IgD-negative memory B cell (primary cell): ENCODE data around the gene SMOC2. TPM values are rescaled to one million over a fixed set of nuclear protein-coding genes. Genes with fewer than 3 reads are reported as not detected.

Experiments used
- H3K27ac Mint-ChIP-seq, 3 donors: one replicate each; pipeline ENCODE4 v1.8.0; 2020 to 2022; ENCODE audit warnings: mild to moderate bottlenecking in 3 of 3, mixed read lengths in 3 of 3, moderate library complexity in 1 of 3
- H3K27me3 Mint-ChIP-seq: one replicate; pipeline ENCODE4 v1.8.0; 2021; ENCODE audit warnings: mixed read lengths
- H3K36me3 Mint-ChIP-seq: one replicate; pipeline ENCODE4 v1.8.0; 2020; ENCODE audit warnings: mild to moderate bottlenecking, mixed read lengths
- H3K4me1 Mint-ChIP-seq, 3 donors: one replicate each; pipeline ENCODE4 v1.8.0; 2020 to 2022; ENCODE audit warnings: mixed read lengths in 3 of 3, mild to moderate bottlenecking in 1 of 3
- H3K4me3 Mint-ChIP-seq, 4 donors: one replicate each; pipeline ENCODE4 v1.8.0; 2020 to 2022; ENCODE audit warnings: mild to moderate bottlenecking in 4 of 4, mixed read lengths in 4 of 4, moderate library complexity in 3 of 4
- H3K9me3 Mint-ChIP-seq, 3 donors: one replicate each; pipeline ENCODE4 v1.8.0; 2020 to 2021; ENCODE audit warnings: mixed read lengths in 3 of 3, mild to moderate bottlenecking in 1 of 3
- polyA plus RNA-seq: library from polyadenylated mRNA; unstranded; fragments of 300-500 nt; fragmentation: Illumina TruSeq; gene quantifications from one replicate; pipeline ENCODE4 v1.2.3, GENCODE V29; 2021

SMOC2 gene
- polyA plus RNA-seq, 1 donor from 2014 or later, result not detected

DNA sequence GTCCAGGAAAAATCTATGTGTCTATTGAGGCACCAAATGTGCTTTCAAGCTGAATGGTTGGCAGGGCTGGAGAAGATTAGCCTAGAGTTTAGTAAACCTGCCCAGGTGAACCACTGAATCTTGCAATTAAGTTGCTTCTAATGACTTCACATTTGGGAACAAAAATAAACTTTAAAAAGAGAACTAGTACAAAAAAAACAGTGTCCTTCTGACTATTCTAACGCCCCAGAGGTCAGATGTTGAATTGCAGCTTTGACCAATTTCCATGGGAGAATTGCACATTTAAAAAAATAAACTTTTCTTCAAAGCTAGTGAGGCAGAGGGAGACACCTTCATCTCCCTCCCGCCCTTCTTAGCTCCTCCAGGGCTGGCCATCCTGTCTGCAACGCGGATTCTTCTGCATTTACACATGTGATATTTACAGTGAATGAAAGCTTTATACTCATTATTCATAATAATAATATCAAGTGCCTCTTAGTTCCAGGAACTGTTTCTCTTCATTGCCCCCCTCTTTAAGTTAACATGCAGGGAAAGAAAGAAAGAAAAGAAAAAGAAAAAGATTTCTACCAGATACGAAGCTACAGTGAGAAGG lies 270.2 kb downstream of the SMOC2 start:
- Mint-ChIP-seq H3K4me3 (no peak overlapping the region), H3K4me1 (no peaks in the 10 kb centered on the region), H3K27ac (no peak overlapping the region), H3K36me3 (no peaks in the 10 kb centered on the region), H3K9me3 (peaks cover 0 to 2% (median 0%) of the 10 kb centered on the region in 3 donors), H3K27me3 (no peaks in the 10 kb centered on the region)

DNA sequence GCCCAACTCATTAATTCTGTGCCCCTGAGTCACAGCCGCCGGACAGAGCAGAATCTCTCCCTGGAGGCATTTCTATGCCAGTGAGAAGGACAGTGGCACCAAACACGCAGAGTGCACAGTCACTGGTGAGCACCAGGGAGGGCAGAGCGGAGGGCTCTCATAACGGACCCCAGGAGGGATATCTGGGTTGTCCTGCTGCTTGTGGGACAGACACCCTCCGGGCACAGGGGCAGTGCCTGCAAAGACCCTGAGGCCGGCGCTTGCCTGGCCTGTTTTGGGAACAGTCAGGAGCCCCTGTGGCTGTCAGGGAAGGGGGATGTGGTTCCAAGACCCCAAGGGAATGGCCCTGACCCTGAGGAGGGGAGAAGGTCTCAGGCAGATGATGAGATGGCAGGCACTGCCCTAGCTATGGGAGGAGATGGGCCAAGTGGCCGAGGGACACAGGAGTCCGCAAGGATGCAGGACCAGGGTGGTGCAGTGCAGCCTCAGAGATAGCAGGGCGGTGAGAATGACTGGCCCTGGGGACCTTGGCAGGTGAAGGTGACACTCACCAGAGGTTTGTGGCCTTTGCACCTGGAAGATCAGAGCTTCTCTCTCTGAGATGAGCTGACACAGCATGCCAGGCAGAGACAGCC lies 270.8 kb downstream of the SMOC2 start:
- no peaks in the 10 kb centered on the region for H3K36me3 Mint-ChIP-seq
- peak overlapping the region in 1 of 3 donors; percentile 93 for H3K27ac Mint-ChIP-seq
- peaks cover 0 to 2% (median 0%) of the 10 kb centered on the region in 3 donors for H3K9me3 Mint-ChIP-seq
- no peaks in the 10 kb centered on the region for H3K4me1 Mint-ChIP-seq
- H3K4me3 Mint-ChIP-seq, result no peak overlapping the region
- no peaks in the 10 kb centered on the region for H3K27me3 Mint-ChIP-seq

DNA sequence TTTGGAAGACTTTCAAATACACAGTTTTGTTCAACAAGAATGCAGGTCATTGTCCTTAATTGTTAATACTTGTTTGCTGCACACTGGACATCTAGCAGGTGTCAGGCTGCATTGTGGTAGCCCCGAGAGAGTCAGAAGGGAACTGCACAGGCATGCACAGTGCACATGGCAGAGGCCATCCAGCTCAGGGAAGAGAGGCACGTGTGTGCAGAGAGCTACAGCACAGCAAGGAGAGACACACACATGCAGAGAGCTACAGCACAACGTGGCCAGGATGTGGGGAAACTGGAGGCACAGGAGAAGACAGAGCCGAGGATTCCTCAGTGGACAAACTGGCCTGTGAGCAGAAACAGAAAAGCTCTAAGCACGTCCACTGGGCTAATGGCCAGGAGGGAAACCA lies 272.0 kb downstream of the SMOC2 start:
- H3K9me3 Mint-ChIP-seq, result peaks cover 0 to 3% (median 2%) of the 10 kb centered on the region in 3 donors
- H3K4me3 Mint-ChIP-seq, result no peak overlapping the region
- H3K27ac Mint-ChIP-seq, result no peak overlapping the region
- no peaks in the 10 kb centered on the region for H3K4me1 Mint-ChIP-seq
- no peaks in the 10 kb centered on the region for H3K36me3 Mint-ChIP-seq
- H3K27me3 Mint-ChIP-seq, result no peaks in the 10 kb centered on the region

DNA sequence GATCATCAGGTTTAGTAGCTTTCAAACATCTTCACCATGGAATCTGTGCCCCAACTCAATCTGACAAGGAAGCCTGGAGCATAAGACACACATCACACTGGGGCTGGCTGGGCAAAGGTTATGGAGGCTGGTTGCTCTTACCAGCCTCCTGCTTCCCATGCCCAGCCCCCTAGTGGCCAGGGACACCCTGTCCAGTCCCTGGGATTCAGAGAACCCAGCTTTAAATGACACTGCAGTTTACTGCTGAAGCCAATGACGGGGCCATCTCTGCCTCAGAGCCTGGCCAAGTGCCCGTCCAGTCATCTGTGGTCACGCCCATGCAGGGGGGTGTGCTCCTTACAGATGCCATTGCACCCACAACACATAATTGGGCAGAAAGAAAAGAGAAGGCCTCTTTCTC lies 272.9 kb downstream of the SMOC2 start:
- Mint-ChIP-seq H3K27ac (no peak overlapping the region), H3K4me1 (no peaks in the 10 kb centered on the region), H3K36me3 (no peaks in the 10 kb centered on the region), H3K4me3 (no peak overlapping the region), H3K27me3 (no peaks in the 10 kb centered on the region), H3K9me3 (peaks cover 2 to 4% (median 3%) of the 10 kb centered on the region in 3 donors)

- H3K4me1 Mint-ChIP-seq, result no peaks in the 10 kb centered on the region
- H3K9me3 Mint-ChIP-seq, result peaks cover 2 to 4% (median 3%) of the 10 kb centered on the region in 3 donors
- no peaks in the 10 kb centered on the region for H3K27me3 Mint-ChIP-seq
- H3K27ac Mint-ChIP-seq, result no peak overlapping the region
- peaks cover 1% of the 10 kb centered on the region for H3K36me3 Mint-ChIP-seq
- H3K4me3 Mint-ChIP-seq, result no peak overlapping the region
Observed at GRCh38 chr6:168714547-168715260, 273.7 kb downstream of the SMOC2 start.

DNA sequence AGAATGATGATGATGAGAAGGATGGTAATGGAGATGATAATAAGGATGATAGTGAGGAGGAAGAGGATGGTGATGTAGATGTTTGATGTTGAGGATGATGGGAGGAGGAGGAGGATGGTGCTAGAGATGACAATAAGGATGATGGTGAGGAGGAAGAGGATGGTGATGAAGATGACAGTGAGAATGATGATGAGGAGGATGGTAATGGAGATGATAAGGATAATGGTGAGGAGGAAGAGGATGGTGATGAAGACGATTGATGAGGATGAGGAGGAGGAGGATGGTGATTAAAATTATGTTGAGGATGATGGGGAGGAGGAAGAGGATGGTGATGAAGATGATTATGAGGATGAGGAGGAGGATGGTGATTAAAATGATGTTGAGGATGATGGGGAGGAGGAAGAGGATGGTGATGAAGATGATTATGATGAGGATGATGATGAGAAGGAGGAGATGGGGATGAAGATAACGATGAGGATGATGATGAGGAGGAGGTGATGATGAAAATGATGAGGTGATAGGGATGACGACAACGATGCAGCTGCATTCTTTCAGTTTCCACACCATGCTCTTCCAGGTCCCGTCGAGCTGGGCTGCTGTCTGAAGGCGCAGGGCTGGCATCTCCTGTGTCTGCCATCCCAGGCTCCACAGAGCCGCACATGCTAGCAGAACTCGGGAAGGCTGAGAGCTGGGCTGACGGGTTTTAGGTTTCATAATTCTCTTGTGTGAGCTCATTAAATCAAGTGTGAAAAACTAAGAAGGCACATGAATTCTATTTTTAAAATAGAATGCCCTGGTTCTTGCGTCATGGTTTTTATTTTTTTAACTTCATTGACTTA lies 274.9 kb downstream of the SMOC2 start:
- Mint-ChIP-seq H3K4me1 (no peaks in the 10 kb centered on the region), H3K27ac (no peak overlapping the region), H3K27me3 (no peaks in the 10 kb centered on the region), H3K36me3 (peaks cover 1% of the 10 kb centered on the region), H3K9me3 (peaks cover 2 to 4% (median 3%) of the 10 kb centered on the region in 3 donors), H3K4me3 (no peak overlapping the region)

- peaks cover 1% of the 10 kb centered on the region for H3K36me3 Mint-ChIP-seq
- no peak overlapping the region for H3K4me3 Mint-ChIP-seq
- peaks cover 2 to 4% (median 3%) of the 10 kb centered on the region in 3 donors for H3K9me3 Mint-ChIP-seq
- H3K27me3 Mint-ChIP-seq, result no peaks in the 10 kb centered on the region
- H3K4me1 Mint-ChIP-seq, result no peaks in the 10 kb centered on the region
- no peak overlapping the region for H3K27ac Mint-ChIP-seq
Observed at GRCh38 chr6:168716581-168716980, 275.6 kb downstream of the SMOC2 start.

DNA sequence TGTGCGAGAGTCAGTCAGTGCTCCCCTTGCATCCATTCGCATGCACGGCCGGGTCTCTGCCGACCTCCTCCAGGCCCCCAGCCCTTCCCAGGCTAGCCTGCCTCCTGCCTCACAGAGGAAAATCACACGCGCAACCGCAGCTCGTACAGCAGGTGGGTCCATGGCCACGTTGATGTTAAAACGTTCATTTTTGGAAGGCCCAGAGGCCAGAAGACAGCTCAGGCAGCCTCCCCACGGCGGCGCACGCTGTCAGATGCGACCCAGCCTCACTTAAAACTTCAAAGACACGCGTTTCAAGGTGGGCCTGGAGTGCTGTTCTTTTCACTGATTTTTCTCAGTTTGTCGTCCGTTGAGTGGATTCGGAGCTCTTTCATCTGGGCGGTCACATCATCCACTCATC lies 276.5 kb downstream of the SMOC2 start:
- H3K36me3 Mint-ChIP-seq, result peaks cover 1% of the 10 kb centered on the region
- no peaks in the 10 kb centered on the region for H3K4me1 Mint-ChIP-seq
- peak overlapping the region in 1 of 3 donors; percentile 71 for H3K27ac Mint-ChIP-seq

More for the DNA sequence above, 276.5 kb downstream of the SMOC2 start:
- no peaks in the 10 kb centered on the region for H3K27me3 Mint-ChIP-seq
- H3K9me3 Mint-ChIP-seq, result peaks cover 2 to 4% (median 3%) of the 10 kb centered on the region in 3 donors
- no peak overlapping the region for H3K4me3 Mint-ChIP-seq

Other genes with a start within 250 kb of the SMOC2 start
- not detected for gene DACT2, start 121.4 kb upstream of the SMOC2 start, polyA plus RNA-seq